ENCODE data around the gene VSTM2A. TPM values are rescaled to one million over a fixed set of nuclear protein-coding genes. Genes with fewer than 3 reads are reported as not detected.

VSTM2A gene
- polyA plus RNA-seq, 2 of the 4 experiments (the other 2 are of a cell fraction) = not detected

- TF ChIP-seq E2F6 (IDR thresholded peaks at IDR 0.05; ENCODE audit: borderline replicate concordance, low read depth) = no peak
Measured at GRCh38 chr7:54559401-54559800, 17.2 kb downstream of the VSTM2A start (continued).

DNA sequence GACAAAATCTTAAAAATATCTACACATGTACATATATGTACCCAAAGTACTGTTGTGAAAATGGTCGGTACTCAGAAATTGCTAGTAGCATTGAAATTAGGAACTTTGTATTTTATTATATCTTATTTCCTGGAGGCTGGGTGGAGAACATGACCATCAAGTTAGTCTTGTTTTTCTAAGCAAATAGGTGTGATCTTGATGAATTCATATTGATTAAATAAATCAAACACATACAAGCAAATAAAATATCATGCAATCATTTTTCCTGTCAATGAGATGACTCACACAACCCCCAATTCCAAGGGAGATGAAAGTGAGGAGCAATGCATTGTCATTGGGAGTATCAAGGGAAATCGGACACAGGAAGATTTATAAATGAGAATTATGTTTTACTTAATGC, 18.0 kb downstream of the VSTM2A start:
- DNase-seq (ENCODE audit: low read depth in 1 of 2, low spot score in 1 of 2) (no peak), FAIRE-seq (no peak), ATAC-seq (no peak)
- TF ChIP-seq GATA3 (IDR thresholded peaks at IDR 0.05; ENCODE audit: borderline replicate concordance) = no peak
- no peak for TF ChIP-seq ATOH8 (CRISPR knock-in tag; IDR thresholded peaks at IDR 0.05; ENCODE audit: low read depth)
- no peak for TF ChIP-seq HOXA7 (CRISPR knock-in tag; IDR thresholded peaks at IDR 0.05)
- TF ChIP-seq EHF (CRISPR knock-in tag; IDR thresholded peaks at IDR 0.05) = no peak
- no peak for TF ChIP-seq MAFK (IDR thresholded peaks at IDR 0.05; ENCODE audit: partially characterized antibody)
- TF ChIP-seq JUNB (IDR thresholded peaks at IDR 0.05) = no peak
- no peak for TF ChIP-seq PBX3 (IDR thresholded peaks at IDR 0.05)
- TF ChIP-seq HEYL (CRISPR knock-in tag; IDR thresholded peaks at IDR 0.05) = no peak
- no peak for TF ChIP-seq CBX2 (IDR thresholded peaks at IDR 0.05; ENCODE audit: borderline replicate concordance, low read depth)
- TF ChIP-seq HOXB13 (CRISPR knock-in tag; IDR thresholded peaks at IDR 0.05; ENCODE audit: low read depth) = no peak
- TF ChIP-seq ZNF302 (CRISPR knock-in tag; IDR thresholded peaks at IDR 0.05) = no peak
- TF ChIP-seq KDM1A (IDR thresholded peaks at IDR 0.05; ENCODE audit: low read depth) = no peak
- no peak for TF ChIP-seq CEBPB (IDR thresholded peaks at IDR 0.05)
- no peak for TF ChIP-seq ESRRA (IDR thresholded peaks at IDR 0.05; ENCODE audit: borderline replicate concordance, low read length)
- TF ChIP-seq EP300 (IDR thresholded peaks at IDR 0.05) = no peak
- TF ChIP-seq USF2 (IDR thresholded peaks at IDR 0.05) = no peak
- H3K4me2 ChIP-seq = no peak overlapping the region
- H3K4me3 ChIP-seq = no peak overlapping the region
- no peaks in the 10 kb centered on the region for H3K9me3 ChIP-seq
- 24% methylated on average over 2 of the region's 2 CpGs for WGBS (ENCODE audit: missing lambda C conversion rate)
- no peaks in the 10 kb centered on the region for H3K4me1 ChIP-seq
- no peak overlapping the region for H3K27ac ChIP-seq
- ChIA-PET POLR2A (no interaction called here), CTCF (no interaction called here)

- DNase-seq (ENCODE audit: low read depth in 1 of 2, low spot score in 1 of 2) (no peak), FAIRE-seq (no peak), ATAC-seq (no peak)
- Histone ChIP-seq H3K4me3 (no peak overlapping the region), H3K27ac (no peak overlapping the region), H3K4me1 (no peaks in the 10 kb centered on the region), H3K4me2 (no peak overlapping the region), H3K9me3 (no peaks in the 10 kb centered on the region)
- WGBS (ENCODE audit: missing lambda C conversion rate) = 6% methylated on average over 2 of the region's 2 CpGs
- no peak for TF ChIP-seq KDM5A (IDR thresholded peaks at IDR 0.05)
- TF ChIP-seq EHF (CRISPR knock-in tag; IDR thresholded peaks at IDR 0.05) = no peak
- no peak for TF ChIP-seq FOSB (CRISPR knock-in tag; IDR thresholded peaks at IDR 0.05)
- no peak for TF ChIP-seq HMGXB4 (CRISPR knock-in tag; IDR thresholded peaks at IDR 0.05; ENCODE audit: borderline replicate concordance)
- TF ChIP-seq GATA3 (IDR thresholded peaks at IDR 0.05; ENCODE audit: borderline replicate concordance) = no peak
- TF ChIP-seq NR3C1 (IDR thresholded peaks at IDR 0.05) = no peak
- TF ChIP-seq CHD2 (IDR thresholded peaks at IDR 0.05; ENCODE audit: low read length, partially characterized antibody) = no peak
- no peak for TF ChIP-seq TFCP2L1 (CRISPR knock-in tag; IDR thresholded peaks at IDR 0.05)
- TF ChIP-seq NPAS2 (CRISPR knock-in tag; IDR thresholded peaks at IDR 0.05; ENCODE audit: borderline replicate concordance) = no peak
- TF ChIP-seq HEYL (CRISPR knock-in tag; IDR thresholded peaks at IDR 0.05) = no peak
- TF ChIP-seq MAZ (IDR thresholded peaks at IDR 0.05; ENCODE audit: borderline replicate concordance, low read depth, low read length) = no peak
- no peak for TF ChIP-seq POLR2AphosphoS2 (conservative IDR thresholded peaks at IDR 0.05; ENCODE audit: low read length)
- TF ChIP-seq RARB (CRISPR knock-in tag; IDR thresholded peaks at IDR 0.05) = no peak
- no peak for TF ChIP-seq CBX2 (IDR thresholded peaks at IDR 0.05; ENCODE audit: borderline replicate concordance, low read depth)
- CTCF ChIA-PET = no interaction called here
- POLR2A ChIA-PET = no interaction called here
Measured at GRCh38 chr7:54560723-54561122, 18.5 kb downstream of the VSTM2A start.
